Gastrocnemius medialis (tissue), 4 donors: Measurements from ENCODE around the gene NFIA.

ENCODE experiments used
- CTCF ChIP-seq, 5 experiments: fragments of 450-650 bp in 3 of 5; fragments of 200-600 bp in 2 of 5; sonication (generic) in 2 of 5; IDR thresholded peaks in 4 of 5; conservative IDR thresholded peaks in 1 of 5; 1 replicate in 4 of 5; 2 replicates in 1 of 5; pipeline ENCODE4 v1.5.1; 2016 to 2019; ENCODE audit warnings: antibody characterized with exemption in 5 of 5, mild to moderate bottlenecking in 3 of 5, moderate library complexity in 3 of 5
- POLR2A ChIP-seq, 2 donors: fragments of 450-650 bp; IDR thresholded peaks; one replicate each; pipeline ENCODE4 v1.6.1; 2017; ENCODE audit warnings: antibody characterized with exemption in 2 of 2, mild to moderate bottlenecking in 2 of 2, moderate library complexity in 2 of 2

DNA sequence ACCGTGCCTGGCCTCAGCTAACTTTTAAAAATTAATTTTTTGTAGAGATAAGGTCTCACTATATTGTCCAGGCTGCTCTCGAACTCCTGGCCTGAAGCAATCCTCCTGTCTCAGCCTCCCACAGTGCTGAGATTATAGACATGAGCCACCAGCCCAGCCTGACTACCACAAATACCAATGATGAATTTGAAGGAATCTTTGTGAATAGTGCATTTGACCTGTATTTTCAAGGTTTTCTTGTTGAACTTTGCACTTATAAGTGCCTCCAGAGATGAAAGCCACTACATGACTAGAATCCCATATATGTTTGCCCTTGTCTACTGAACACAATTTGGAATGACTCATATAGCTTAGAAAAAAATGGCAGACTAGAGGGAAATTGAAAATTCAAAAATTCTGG, 297.3 kb downstream of the NFIA start:
- TF ChIP-seq CTCF (IDR thresholded peaks at IDR 0.05 in 4 of 5, conservative IDR thresholded peaks at IDR 0.05 in 1 of 5) (no peak), POLR2A (IDR thresholded peaks at IDR 0.05) (no peak)
